Cardiac fibroblast (primary cell): ENCODE results near the gene E2F7.

Experiments used
- DNase-seq, 2 donors: peaks; one replicate each; pipeline versions ENCODE4 v3.0.0 to v3.0.0-alpha.2; 2010; ENCODE audit warnings: low read depth in 2 of 2
- H3K4me3 ChIP-seq, 2 donors: replicated peaks in 1 of 2; 1 replicate in 1 of 2; 2 replicates in 1 of 2; pipeline ENCODE4 v1.5.1; 2011; ENCODE audit warnings: low read depth in 2 of 2, low read length in 2 of 2, mild to moderate bottlenecking in 2 of 2, moderate library complexity in 1 of 2
- TF ChIP-seq, protein P1 (sequence below): IDR thresholded peaks from one replicate; pipeline ENCODE4 v1.5.1; 2011; ENCODE audit warnings: low read depth, mild to moderate bottlenecking, low read length, inconsistent platforms

Gene E2F7

DNA sequence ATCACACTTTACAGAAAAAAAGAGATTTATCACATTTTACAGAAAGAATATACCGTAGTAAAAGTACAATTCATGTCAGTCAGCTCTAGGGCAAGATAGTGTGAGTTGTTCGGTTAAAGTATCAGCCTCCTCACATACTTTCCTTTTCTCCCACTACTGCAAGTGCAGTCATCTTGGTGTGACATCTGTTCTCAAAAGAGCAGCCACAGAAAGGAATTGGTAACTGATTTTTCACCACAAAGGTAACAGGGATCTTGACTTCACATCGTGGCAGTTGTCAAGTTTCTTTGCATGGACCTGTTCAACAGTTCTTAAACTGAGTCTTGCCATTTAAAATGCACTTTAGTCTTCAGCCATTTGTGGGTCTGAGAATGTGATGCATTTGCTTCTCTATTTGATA, 5.0 kb upstream of the E2F7 start:
- DNase-seq, result no peak
- TF ChIP-seq, protein P1, sequence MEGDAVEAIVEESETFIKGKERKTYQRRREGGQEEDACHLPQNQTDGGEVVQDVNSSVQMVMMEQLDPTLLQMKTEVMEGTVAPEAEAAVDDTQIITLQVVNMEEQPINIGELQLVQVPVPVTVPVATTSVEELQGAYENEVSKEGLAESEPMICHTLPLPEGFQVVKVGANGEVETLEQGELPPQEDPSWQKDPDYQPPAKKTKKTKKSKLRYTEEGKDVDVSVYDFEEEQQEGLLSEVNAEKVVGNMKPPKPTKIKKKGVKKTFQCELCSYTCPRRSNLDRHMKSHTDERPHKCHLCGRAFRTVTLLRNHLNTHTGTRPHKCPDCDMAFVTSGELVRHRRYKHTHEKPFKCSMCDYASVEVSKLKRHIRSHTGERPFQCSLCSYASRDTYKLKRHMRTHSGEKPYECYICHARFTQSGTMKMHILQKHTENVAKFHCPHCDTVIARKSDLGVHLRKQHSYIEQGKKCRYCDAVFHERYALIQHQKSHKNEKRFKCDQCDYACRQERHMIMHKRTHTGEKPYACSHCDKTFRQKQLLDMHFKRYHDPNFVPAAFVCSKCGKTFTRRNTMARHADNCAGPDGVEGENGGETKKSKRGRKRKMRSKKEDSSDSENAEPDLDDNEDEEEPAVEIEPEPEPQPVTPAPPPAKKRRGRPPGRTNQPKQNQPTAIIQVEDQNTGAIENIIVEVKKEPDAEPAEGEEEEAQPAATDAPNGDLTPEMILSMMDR, result no peak
- no peak overlapping the region for H3K4me3 ChIP-seq

DNA sequence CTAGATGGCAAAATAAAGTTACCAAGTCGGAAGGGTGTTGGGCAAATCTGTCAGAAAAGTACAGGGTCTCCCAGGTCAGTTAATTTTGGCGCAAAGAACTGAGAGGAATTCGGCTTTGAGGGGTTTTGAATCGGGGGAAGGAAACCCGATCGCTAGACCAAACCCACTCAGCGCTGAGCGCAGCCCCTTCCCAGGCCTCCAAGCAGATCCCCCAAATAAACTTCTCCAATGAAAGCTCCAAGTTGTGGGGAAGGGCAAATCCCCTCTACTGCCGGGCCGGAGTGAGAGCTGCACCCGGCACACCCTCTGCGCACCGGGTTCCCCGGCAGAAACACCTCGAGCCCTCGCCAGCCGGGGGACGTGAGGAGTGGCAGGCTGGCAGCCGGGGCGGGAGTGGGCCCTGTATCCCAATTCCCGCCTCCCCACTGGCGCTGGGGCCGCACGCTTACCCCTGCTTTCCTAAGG, 441 bp downstream of the E2F7 start:
- H3K4me3 ChIP-seq, result peak overlapping the region; percentile 83 to 85
- peak in 1 of 2 donors; percentile 15 for DNase-seq
- TF ChIP-seq, protein P1, result no peak

DNA sequence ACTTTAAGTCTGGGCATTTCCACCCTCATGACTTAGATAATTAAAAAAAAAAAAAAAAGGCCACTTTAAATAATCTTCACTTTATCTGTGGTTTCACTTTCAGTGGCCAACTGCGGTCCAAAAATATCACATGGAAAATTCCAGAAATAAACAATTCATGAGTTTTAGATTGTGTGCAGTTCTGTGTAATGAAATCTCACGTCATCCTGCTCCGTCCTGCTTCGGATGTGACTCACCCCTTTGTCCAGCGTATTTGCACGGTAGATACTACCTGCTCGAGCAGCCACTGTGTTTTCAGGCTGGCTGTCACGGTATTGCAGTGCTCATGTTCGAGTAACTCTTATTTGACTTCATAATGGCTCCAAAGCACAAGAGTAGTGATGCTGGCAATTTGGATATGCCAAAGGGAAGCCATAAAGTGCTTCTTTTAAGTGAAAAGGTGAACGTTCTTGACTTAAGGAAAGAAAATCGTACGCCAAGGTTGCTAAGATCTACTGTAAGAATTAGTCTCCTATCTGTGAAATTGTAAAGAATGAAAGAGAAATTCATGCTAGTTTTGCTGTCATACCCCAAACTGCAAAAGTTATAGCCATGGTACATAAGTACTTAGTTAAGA, 2.4 kb downstream of the E2F7 start:
- peak; percentile 75 to 91 for DNase-seq
- H3K4me3 ChIP-seq, result peak overlapping the region; percentile 26 to 83
- TF ChIP-seq, protein P1, result no peak

DNA sequence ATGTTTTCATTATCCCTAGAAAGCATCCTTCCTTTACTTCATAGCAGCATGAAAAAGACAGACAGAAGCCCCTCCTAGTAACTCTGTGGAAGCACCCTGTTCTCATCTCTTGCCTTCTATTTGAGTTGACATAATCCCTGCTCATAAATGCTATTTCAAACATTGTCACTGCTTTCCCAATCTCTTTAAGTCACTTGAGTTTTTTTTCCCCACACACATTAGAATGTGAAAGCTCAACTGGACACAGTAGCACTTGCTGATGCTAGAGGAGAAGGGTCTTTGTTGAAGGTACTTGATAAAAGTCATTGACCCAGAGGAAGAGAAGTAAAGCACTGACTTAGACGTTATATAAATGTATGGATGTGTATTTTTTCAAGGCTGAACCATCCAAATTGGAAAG, 3.0 kb downstream of the E2F7 start:
- peak overlapping the region in 1 of 2 donors; percentile 7 for H3K4me3 ChIP-seq
- TF ChIP-seq, protein P1, result no peak
- DNase-seq, result peak in 1 of 2 donors; percentile 29

DNA sequence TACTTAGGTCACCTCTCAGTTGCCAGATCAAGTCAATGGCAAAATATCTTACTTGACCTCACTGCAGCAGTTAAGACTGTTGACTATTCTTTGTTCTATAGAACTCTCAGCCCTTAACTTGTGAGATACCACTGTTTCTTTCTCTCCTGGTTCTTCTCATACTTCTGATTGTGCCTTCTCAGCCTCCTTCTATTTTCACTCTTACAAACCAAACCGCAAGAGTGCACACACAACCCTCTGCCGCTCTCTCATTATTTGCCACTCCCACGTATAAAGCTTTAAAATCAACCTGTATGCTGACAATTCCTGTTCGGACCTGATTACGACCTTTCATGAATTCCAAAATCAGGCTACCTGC, 4.5 kb downstream of the E2F7 start:
- TF ChIP-seq, protein P1, result no peak
- no peak overlapping the region for H3K4me3 ChIP-seq
- DNase-seq, result no peak

DNA sequence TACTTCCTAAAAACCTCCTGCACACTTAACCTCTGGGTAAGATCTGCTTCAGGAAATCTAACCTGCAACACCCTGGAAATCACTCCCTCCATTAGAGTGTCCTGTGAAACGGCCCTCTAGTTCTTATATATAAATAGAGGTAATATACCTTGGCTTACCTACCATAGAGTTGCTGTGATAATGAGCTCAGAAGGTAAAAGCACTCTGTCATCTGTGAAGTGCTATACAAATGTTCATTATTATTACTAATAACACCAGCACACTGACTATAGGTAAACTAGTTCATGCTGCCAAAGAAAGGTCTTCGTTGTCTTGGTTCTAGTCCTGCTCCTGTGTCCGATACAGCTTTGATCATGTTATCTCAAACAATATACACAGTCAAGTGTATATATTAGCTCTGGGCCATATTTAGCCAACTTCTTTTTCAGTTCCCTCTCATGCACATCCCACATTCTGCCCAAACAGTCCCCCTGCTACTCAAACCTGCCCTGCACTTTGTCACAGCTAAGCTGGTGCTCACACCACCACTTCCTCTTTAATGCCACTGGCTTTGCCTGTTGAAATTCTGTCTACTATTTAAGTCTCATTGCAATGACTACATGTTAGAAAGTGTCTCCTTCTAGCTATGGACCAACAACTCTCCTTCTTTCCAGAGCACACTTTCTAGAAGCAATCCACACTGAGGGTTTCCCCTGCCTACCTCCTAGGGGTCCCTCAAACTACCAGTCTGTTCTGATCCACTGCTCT, 5.1 kb downstream of the E2F7 start:
- no peak overlapping the region for H3K4me3 ChIP-seq
- TF ChIP-seq, protein P1, result no peak
- DNase-seq, result no peak

DNA sequence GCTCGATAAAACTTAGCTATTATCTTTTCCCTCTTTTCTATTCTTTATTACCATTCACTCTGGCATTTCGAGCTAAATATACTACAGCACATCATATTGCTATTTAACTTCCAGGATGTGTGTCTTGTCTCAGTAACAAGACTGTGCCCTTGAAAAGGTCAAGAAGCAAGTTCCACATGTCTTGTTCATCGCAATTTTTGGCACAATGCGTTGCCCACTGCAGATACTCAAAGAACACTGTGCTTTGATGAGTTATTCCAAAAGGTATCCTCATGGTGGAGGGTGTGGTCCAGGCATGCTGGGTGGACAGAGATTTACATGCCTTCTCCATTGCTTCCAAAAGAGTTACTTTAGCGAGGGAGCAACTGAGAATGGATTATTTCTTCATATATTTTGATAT, 6.6 kb downstream of the E2F7 start:
- DNase-seq, result peak; percentile 41 to 86
- TF ChIP-seq, protein P1, result no peak
- no peak overlapping the region for H3K4me3 ChIP-seq
